ENCODE measurements around the gene SPN. TPM values are rescaled to one million over a fixed set of nuclear protein-coding genes. Genes with fewer than 3 reads are reported as not detected.
"Not testable (repeated sequence)": the region's sequence is repeated elsewhere in the genome, so short reads cannot be mapped to it uniquely, and the experiment has no call there.

The SPN gene
- total and polyA plus RNA-seq, 5 donors from 2014 or later, result 103 to 149 (median 134) TPM

DNA sequence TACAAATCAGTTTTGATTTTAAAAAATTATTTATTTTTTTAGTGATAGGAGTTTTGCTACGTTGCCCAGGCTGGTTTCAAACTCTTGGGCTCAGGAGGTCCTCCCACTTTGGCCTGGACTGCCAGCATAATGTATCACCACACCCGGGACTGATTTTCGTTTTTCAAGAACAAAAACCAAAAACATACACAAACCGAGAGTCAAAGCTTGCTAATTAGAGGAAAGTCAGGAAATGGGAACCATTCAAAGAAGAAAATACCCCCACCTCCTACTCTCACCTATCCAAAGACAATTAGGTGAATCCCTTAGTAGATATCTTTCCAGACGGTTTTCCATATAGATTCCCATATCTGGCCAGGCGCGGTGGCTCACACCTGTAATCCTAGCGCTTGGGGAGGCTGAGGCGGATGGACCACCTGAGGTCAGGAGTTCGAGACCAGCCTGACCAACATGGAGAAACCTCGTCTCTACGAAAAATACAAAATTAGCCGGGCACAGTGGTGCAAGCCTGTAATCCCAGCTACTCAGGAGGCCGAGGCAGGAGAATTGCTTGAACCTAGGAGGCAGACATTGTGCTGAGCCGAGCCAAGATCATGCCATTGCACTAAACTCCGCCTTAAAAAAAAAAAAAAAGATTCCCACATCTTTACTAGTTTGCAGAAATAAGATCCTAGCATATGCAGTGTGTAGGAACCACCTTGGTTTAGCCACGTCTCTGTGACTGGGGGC, 883 bp upstream of the SPN start:
- H3K4me1 ChIP-seq (ENCODE audit: control insufficient read depth, insufficient read depth, low read length, poor library complexity, severe bottlenecking), result peaks cover 56% of the 10 kb centered on the region
- peak overlapping the region; percentile 92 to 96 (median 95) for H3K27ac Mint-ChIP-seq
- peaks cover 0 to 2% (median 0%) of the 10 kb centered on the region in 7 donors for H3K9me3 Mint-ChIP-seq
- peak overlapping the region; percentile 84 for H3K27ac ChIP-seq (ENCODE audit: insufficient read depth, low read length, poor library complexity, severe bottlenecking)
- H3K36me3 ChIP-seq (ENCODE audit: control insufficient read depth, insufficient read depth, low read length), result peaks cover 3% of the 10 kb centered on the region
- DNase-seq (no peak), ATAC-seq (ENCODE audit: low read depth in 2 of 2) (no peak)
- H3K27me3 ChIP-seq (ENCODE audit: control insufficient read depth, insufficient read depth, low read length), result no peaks in the 10 kb centered on the region
- peaks cover 12% of the 10 kb centered on the region for H3K27me3 Mint-ChIP-seq
- peak overlapping the region; percentile 90 for H3K4me3 ChIP-seq (ENCODE audit: low read depth, low read length)
- peak overlapping the region; percentile 98 to 100 (median 100) for H3K4me3 Mint-ChIP-seq
- peaks cover 23% of the 10 kb centered on the region for H3K36me3 Mint-ChIP-seq
- H3K4me1 Mint-ChIP-seq, result peaks cover 0 to 58% (median 48%) of the 10 kb centered on the region in 4 donors
- H3K9me3 ChIP-seq (ENCODE audit: control insufficient read depth in 2 of 2, low read length in 2 of 2), result no peaks in the 10 kb centered on the region

DNA sequence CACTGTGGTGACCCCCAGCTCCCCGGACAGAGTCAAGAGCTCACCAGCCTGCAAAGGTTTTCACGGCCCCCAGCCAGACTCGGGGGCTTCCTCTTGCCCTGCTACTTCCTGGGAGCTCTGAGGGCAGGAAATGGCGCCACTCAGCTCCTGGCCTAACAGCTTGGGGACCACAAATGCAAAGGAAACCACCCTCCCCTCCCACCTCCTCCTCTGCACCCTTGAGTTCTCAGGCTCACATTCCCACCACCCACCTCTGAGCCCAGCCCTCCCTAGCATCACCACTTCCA, 375 bp upstream of the SPN start:
- H3K27ac Mint-ChIP-seq, result peak overlapping the region; percentile 92 to 96 (median 95)
- Histone ChIP-seq H3K36me3 (ENCODE audit: control insufficient read depth, insufficient read depth, low read length) (peaks cover 3% of the 10 kb centered on the region), H3K9me3 (ENCODE audit: control insufficient read depth in 2 of 2, low read length in 2 of 2) (no peaks in the 10 kb centered on the region), H3K27ac (ENCODE audit: insufficient read depth, low read length, poor library complexity, severe bottlenecking) (peak overlapping the region; percentile 84), H3K4me1 (ENCODE audit: control insufficient read depth, insufficient read depth, low read length, poor library complexity, severe bottlenecking) (peaks cover 60% of the 10 kb centered on the region), H3K27me3 (ENCODE audit: control insufficient read depth, insufficient read depth, low read length) (no peaks in the 10 kb centered on the region), H3K4me3 (ENCODE audit: low read depth, low read length) (peak overlapping the region; percentile 90)
- peak overlapping the region; percentile 98 to 100 (median 100) for H3K4me3 Mint-ChIP-seq
- H3K27me3 Mint-ChIP-seq, result peaks cover 12% of the 10 kb centered on the region
- DNase-seq (peak in 2 of 3 donors; percentile 19 to 71), ATAC-seq (ENCODE audit: low read depth in 2 of 2) (no peak)
- H3K9me3 Mint-ChIP-seq, result peaks cover 0 to 2% (median 0%) of the 10 kb centered on the region in 7 donors
- H3K36me3 Mint-ChIP-seq, result peaks cover 23% of the 10 kb centered on the region
- peaks cover 0 to 61% (median 50%) of the 10 kb centered on the region in 4 donors for H3K4me1 Mint-ChIP-seq

DNA sequence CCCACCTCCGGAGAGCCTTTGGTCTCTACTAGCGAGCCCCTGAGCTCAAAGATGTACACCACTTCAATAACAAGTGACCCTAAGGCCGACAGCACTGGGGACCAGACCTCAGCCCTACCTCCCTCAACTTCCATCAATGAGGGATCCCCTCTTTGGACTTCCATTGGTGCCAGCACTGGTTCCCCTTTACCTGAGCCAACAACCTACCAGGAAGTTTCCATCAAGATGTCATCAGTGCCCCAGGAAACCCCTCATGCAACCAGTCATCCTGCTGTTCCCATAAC, 702 bp downstream of the SPN start:
- Mint-ChIP-seq H3K4me3 (peak overlapping the region; percentile 98 to 100 (median 100)), H3K27me3 (peaks cover 12% of the 10 kb centered on the region), H3K4me1 (peaks cover 0 to 68% (median 52%) of the 10 kb centered on the region in 4 donors), H3K27ac (peak overlapping the region; percentile 95 to 98 (median 98)), H3K9me3 (peaks cover 0 to 2% (median 0%) of the 10 kb centered on the region in 7 donors), H3K36me3 (peaks cover 23% of the 10 kb centered on the region)
- Histone ChIP-seq H3K27me3 (ENCODE audit: control insufficient read depth, insufficient read depth, low read length) (no peaks in the 10 kb centered on the region), H3K4me3 (ENCODE audit: low read depth, low read length) (peak overlapping the region; percentile 90), H3K9me3 (ENCODE audit: control insufficient read depth in 2 of 2, low read length in 2 of 2) (no peaks in the 10 kb centered on the region), H3K27ac (ENCODE audit: insufficient read depth, low read length, poor library complexity, severe bottlenecking) (peak overlapping the region; percentile 84), H3K36me3 (ENCODE audit: control insufficient read depth, insufficient read depth, low read length) (peaks cover 3% of the 10 kb centered on the region), H3K4me1 (ENCODE audit: control insufficient read depth, insufficient read depth, low read length, poor library complexity, severe bottlenecking) (peaks cover 68% of the 10 kb centered on the region)
- DNase-seq (peak in 1 of 3 donors; percentile 29), ATAC-seq (ENCODE audit: low read depth in 2 of 2) (no peak)

DNA sequence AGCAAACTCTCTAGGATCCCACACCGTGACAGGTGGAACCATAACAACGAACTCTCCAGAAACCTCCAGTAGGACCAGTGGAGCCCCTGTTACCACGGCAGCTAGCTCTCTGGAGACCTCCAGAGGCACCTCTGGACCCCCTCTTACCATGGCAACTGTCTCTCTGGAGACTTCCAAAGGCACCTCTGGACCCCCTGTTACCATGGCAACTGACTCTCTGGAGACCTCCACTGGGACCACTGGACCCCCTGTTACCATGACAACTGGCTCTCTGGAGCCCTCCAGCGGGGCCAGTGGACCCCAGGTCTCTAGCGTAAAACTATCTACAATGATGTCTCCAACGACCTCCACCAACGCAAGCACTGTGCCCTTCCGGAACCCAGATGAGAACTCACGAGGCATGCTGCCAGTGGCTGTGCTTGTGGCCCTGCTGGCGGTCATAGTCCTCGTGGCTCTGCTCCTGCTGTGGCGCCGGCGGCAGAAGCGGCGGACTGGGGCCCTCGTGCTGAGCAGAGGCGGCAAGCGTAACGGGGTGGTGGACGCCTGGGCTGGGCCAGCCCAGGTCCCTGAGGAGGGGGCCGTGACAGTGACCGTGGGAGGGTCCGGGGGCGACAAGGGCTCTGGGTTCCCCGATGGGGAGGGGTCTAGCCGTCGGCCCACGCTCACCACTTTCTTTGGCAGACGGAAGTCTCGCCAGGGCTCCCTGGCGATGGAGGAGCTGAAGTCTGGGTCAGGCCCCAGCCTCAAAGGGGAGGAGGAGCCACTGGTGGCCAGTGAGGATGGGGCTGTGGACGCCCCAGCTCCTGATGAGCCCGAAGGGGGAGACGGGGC, 1.3 kb downstream of the SPN start:
- Histone ChIP-seq H3K27ac (ENCODE audit: insufficient read depth, low read length, poor library complexity, severe bottlenecking) (peak overlapping the region; percentile 84), H3K27me3 (ENCODE audit: control insufficient read depth, insufficient read depth, low read length) (no peaks in the 10 kb centered on the region), H3K9me3 (ENCODE audit: control insufficient read depth in 2 of 2, low read length in 2 of 2) (no peaks in the 10 kb centered on the region), H3K36me3 (ENCODE audit: control insufficient read depth, insufficient read depth, low read length) (peaks cover 3% of the 10 kb centered on the region), H3K4me3 (ENCODE audit: low read depth, low read length) (peak overlapping the region; percentile 90), H3K4me1 (ENCODE audit: control insufficient read depth, insufficient read depth, low read length, poor library complexity, severe bottlenecking) (peaks cover 68% of the 10 kb centered on the region)
- DNase-seq (peak; percentile 29 to 58 (median 49)), ATAC-seq (ENCODE audit: low read depth in 2 of 2) (peak; percentile 41 to 54)
- Mint-ChIP-seq H3K27me3 (peaks cover 12% of the 10 kb centered on the region), H3K36me3 (peaks cover 23% of the 10 kb centered on the region), H3K27ac (peak overlapping the region; percentile 95 to 99 (median 98)), H3K4me1 (peaks cover 0 to 67% (median 52%) of the 10 kb centered on the region in 4 donors), H3K9me3 (peaks cover 0 to 2% (median 0%) of the 10 kb centered on the region in 7 donors), H3K4me3 (peak overlapping the region; percentile 98 to 100 (median 100))

DNA sequence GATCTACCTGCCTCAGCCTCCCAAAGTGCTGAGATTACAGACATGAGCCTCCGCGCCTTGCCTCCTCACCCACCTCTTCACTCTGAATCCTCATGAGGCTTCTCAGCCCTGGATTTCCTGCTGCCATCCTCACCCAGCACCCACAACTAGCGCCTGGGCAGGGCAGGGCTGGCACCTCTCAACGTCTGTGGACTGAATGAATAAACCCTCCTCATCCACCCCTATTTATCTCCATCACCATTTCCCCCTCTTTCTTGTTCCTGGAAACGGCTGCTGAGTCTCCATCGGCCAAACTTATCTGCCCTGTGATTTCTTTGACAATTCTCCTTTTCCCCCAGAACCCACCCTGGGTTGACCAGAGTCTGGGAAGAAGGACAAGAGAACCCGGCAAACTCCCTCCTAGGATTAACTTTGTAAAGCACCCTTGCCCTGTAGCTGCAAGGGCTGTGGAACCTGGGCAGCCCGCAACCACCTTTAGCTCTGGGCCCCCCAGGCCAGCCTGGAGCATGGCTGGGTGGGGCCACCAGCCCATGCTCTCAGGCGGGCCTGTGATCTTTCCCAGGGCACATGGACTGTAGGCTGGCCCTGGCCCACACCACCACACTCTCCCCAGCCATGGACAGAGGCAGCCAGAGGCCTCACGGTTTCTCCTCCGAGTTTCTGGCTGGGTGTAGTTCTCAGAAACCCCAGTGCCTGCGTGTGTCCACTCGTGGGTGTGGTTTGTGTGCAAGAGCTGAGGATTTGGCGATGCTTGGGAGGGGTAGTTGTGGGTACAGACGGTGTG, 2.4 kb downstream of the SPN start:
- peaks cover 68% of the 10 kb centered on the region for H3K4me1 ChIP-seq (ENCODE audit: control insufficient read depth, insufficient read depth, low read length, poor library complexity, severe bottlenecking)
- peaks cover 3% of the 10 kb centered on the region for H3K36me3 ChIP-seq (ENCODE audit: control insufficient read depth, insufficient read depth, low read length)
- peak overlapping the region; percentile 98 to 100 (median 100) for H3K4me3 Mint-ChIP-seq
- H3K27me3 ChIP-seq (ENCODE audit: control insufficient read depth, insufficient read depth, low read length), result no peaks in the 10 kb centered on the region
- peaks cover 23% of the 10 kb centered on the region for H3K36me3 Mint-ChIP-seq
- ATAC-seq (ENCODE audit: low read depth in 2 of 2) (peak in 1 of 2 donors; percentile 4), DNase-seq (peak in 2 of 3 donors; percentile 32 to 57)
- peak overlapping the region; percentile 84 for H3K27ac ChIP-seq (ENCODE audit: insufficient read depth, low read length, poor library complexity, severe bottlenecking)
- H3K9me3 ChIP-seq (ENCODE audit: control insufficient read depth in 2 of 2, low read length in 2 of 2), result no peaks in the 10 kb centered on the region
- peaks cover 0 to 2% (median 0%) of the 10 kb centered on the region in 7 donors for H3K9me3 Mint-ChIP-seq
- peak overlapping the region; percentile 90 for H3K4me3 ChIP-seq (ENCODE audit: low read depth, low read length)
- H3K4me1 Mint-ChIP-seq, result peaks cover 0 to 73% (median 54%) of the 10 kb centered on the region in 4 donors
- H3K27ac Mint-ChIP-seq, result peak overlapping the region; percentile 95 to 99 (median 98)
- H3K27me3 Mint-ChIP-seq, result peaks cover 12% of the 10 kb centered on the region

- H3K4me3 Mint-ChIP-seq, result peak overlapping the region; percentile 98 to 100 (median 100)
- DNase-seq; H3K36me3 ChIP-seq (ENCODE audit: control insufficient read depth, insufficient read depth, low read length); ATAC-seq (ENCODE audit: low read depth in 2 of 2); H3K27me3 ChIP-seq (ENCODE audit: control insufficient read depth, insufficient read depth, low read length); H3K9me3 Mint-ChIP-seq; H3K9me3 ChIP-seq (ENCODE audit: control insufficient read depth in 2 of 2, low read length in 2 of 2): not testable (repeated sequence)
- H3K27me3 Mint-ChIP-seq, result peaks cover 12% of the 10 kb centered on the region
- Histone ChIP-seq H3K4me3 (ENCODE audit: low read depth, low read length) (peak overlapping the region; percentile 90), H3K27ac (ENCODE audit: insufficient read depth, low read length, poor library complexity, severe bottlenecking) (peak overlapping the region; percentile 84), H3K4me1 (ENCODE audit: control insufficient read depth, insufficient read depth, low read length, poor library complexity, severe bottlenecking) (peaks cover 56% of the 10 kb centered on the region)
- peak overlapping the region in 2 of 3 donors; percentile 95 to 98 for H3K27ac Mint-ChIP-seq
- H3K4me1 Mint-ChIP-seq, result peaks cover 0 to 63% (median 47%) of the 10 kb centered on the region in 4 donors
- H3K36me3 Mint-ChIP-seq, result peaks cover 30% of the 10 kb centered on the region
These were observed 4.2 kb downstream of the SPN start for GRCh38 chr16:29667322-29667610.

DNA sequence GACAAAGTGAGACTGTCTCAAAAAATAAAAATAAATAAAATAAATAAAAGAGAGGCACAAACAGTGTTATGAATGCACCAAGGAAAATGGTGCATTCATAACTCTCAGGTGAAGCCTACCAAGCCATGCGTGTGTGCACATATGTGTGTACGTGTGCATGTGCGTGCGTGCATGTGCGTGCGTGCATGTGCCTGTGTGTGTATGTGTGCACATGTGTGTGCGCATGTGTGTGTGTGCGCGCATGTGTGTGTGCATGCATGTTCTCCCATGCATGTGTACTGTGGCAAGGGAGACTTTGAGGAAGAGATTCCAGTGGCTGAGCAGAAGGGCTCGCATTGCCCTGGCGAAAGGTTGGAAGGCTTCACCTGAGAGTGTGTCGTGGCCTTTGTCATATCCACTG, 4.7 kb downstream of the SPN start:
- peaks cover 30% of the 10 kb centered on the region for H3K36me3 Mint-ChIP-seq
- peaks cover 0 to 58% (median 42%) of the 10 kb centered on the region in 4 donors for H3K4me1 Mint-ChIP-seq
- DNase-seq (no peak), ATAC-seq (ENCODE audit: low read depth in 2 of 2) (no peak)
- H3K27ac Mint-ChIP-seq, result peak overlapping the region; percentile 53 to 75 (median 69)
- peaks cover 12% of the 10 kb centered on the region for H3K27me3 Mint-ChIP-seq
- Histone ChIP-seq H3K27me3 (ENCODE audit: control insufficient read depth, insufficient read depth, low read length) (no peaks in the 10 kb centered on the region), H3K36me3 (ENCODE audit: control insufficient read depth, insufficient read depth, low read length) (peaks cover 9% of the 10 kb centered on the region), H3K27ac (ENCODE audit: insufficient read depth, low read length, poor library complexity, severe bottlenecking) (peak overlapping the region; percentile 84), H3K4me3 (ENCODE audit: low read depth, low read length) (no peak overlapping the region), H3K4me1 (ENCODE audit: control insufficient read depth, insufficient read depth, low read length, poor library complexity, severe bottlenecking) (peaks cover 51% of the 10 kb centered on the region), H3K9me3 (ENCODE audit: control insufficient read depth in 2 of 2, low read length in 2 of 2) (no peaks in the 10 kb centered on the region)
- peak overlapping the region in 1 of 4 donors; percentile 59 for H3K4me3 Mint-ChIP-seq
- peaks cover 0 to 2% (median 0%) of the 10 kb centered on the region in 7 donors for H3K9me3 Mint-ChIP-seq
